SK-N-SH treated with all-trans-retinoic acid at 6 μM for 48 hours (cell line): ENCODE data around the gene KCTD12.
"Not testable (repeated sequence)": the region's sequence is repeated elsewhere in the genome, so short reads cannot be mapped to it uniquely, and the experiment has no call there.

ENCODE experiments used
- ATAC-seq: fragments of 200-7000 bp; cut with Tn5 transposase; 3 replicates; pipeline ENCODE4 v1.9.1; 2020; ENCODE audit warnings: mild to moderate bottlenecking, moderate library complexity
- ARNTL ChIP-seq: fragments of 450-650 bp; formaldehyde crosslinking; IDR thresholded peaks from 2 replicates; pipeline ENCODE4 v1.5.0; 2020; ENCODE audit warnings: low read depth, mild to moderate bottlenecking, moderate library complexity, borderline replicate concordance
- BACH2 ChIP-seq: fragments of 250-450 bp; sonication (Bioruptor Pico); IDR thresholded peaks from 2 replicates; pipeline ENCODE4 v1.9.0; 2021; ENCODE audit warnings: mild to moderate bottlenecking, borderline replicate concordance
- CSDC2 ChIP-seq: fragments of 250-450 bp; sonication (Bioruptor Pico); IDR thresholded peaks from 2 replicates; pipeline ENCODE4 v1.5.0; 2020; ENCODE audit warnings: mild to moderate bottlenecking, moderate library complexity
- ESRRG ChIP-seq: fragments of 250-450 bp; sonication (Bioruptor Pico); IDR thresholded peaks from 2 replicates; pipeline ENCODE4 v1.6.1; 2021; ENCODE audit warnings: mild to moderate bottlenecking
- GLIS3 ChIP-seq: fragments of 250-450 bp; sonication (Bioruptor Pico); IDR thresholded peaks from 2 replicates; pipeline ENCODE4 v1.5.0; 2020; ENCODE audit warnings: mild to moderate bottlenecking, moderate library complexity
- ISL1 ChIP-seq: fragments of 250-450 bp; sonication (Bioruptor Pico); IDR thresholded peaks from 2 replicates; pipeline ENCODE4 v2.1.2; 2022; ENCODE audit warnings: mild to moderate bottlenecking, moderate library complexity
- OSR1 ChIP-seq: fragments of 250-450 bp; sonication (Bioruptor Pico); IDR thresholded peaks from 2 replicates; pipeline ENCODE4 v1.8.0; 2022; ENCODE audit warnings: moderate library complexity, mild to moderate bottlenecking, inconsistent platforms
- POU6F1 ChIP-seq: fragments of 250-450 bp; sonication (Bioruptor Pico); IDR thresholded peaks from 2 replicates; pipeline ENCODE4 v1.8.0; 2021; ENCODE audit warnings: low read depth, mild to moderate bottlenecking, moderate library complexity, borderline replicate concordance
- PPARA ChIP-seq: fragments of 250-450 bp; sonication (Bioruptor Pico); IDR thresholded peaks from 2 replicates; pipeline ENCODE4 v1.5.0; 2020; ENCODE audit warnings: mild to moderate bottlenecking, borderline replicate concordance
- RARB ChIP-seq: fragments of 250-450 bp; sonication (Bioruptor Pico); IDR thresholded peaks from 2 replicates; pipeline ENCODE4 v1.8.0; 2021; ENCODE audit warnings: mild to moderate bottlenecking, moderate library complexity
- SNAI2 ChIP-seq: fragments of 250-450 bp; sonication (Bioruptor Pico); IDR thresholded peaks from 2 replicates; pipeline ENCODE4 v1.5.0; 2020; ENCODE audit warnings: mild to moderate bottlenecking, moderate library complexity
- TCF4 ChIP-seq: fragments of 250-450 bp; sonication (Bioruptor Pico); IDR thresholded peaks from 2 replicates; pipeline ENCODE4 v1.8.0; 2021; ENCODE audit warnings: mild to moderate bottlenecking, moderate library complexity, borderline replicate concordance
- TOX ChIP-seq: fragments of 250-450 bp; sonication (Bioruptor Pico); IDR thresholded peaks from 2 replicates; pipeline ENCODE4 v1.8.0; 2021; ENCODE audit warnings: mild to moderate bottlenecking, moderate library complexity, borderline replicate concordance
- ZC3H10 ChIP-seq: fragments of 250-450 bp; sonication (Bioruptor Pico); IDR thresholded peaks from 2 replicates; pipeline ENCODE4 v1.5.1; 2021; ENCODE audit warnings: mild to moderate bottlenecking, moderate library complexity
- ZFP3 ChIP-seq: fragments of 250-450 bp; sonication (Bioruptor Pico); IDR thresholded peaks from 2 replicates; pipeline ENCODE4 v1.5.0; 2020; ENCODE audit warnings: mild to moderate bottlenecking, moderate library complexity
- ZFP30 ChIP-seq: fragments of 450-650 bp; formaldehyde crosslinking; IDR thresholded peaks from 2 replicates; pipeline ENCODE4 v1.5.0; 2022; ENCODE audit warnings: mild to moderate bottlenecking, moderate library complexity
- ZNF565 ChIP-seq: fragments of 450-650 bp; formaldehyde crosslinking; conservative IDR thresholded peaks from 2 replicates; pipeline ENCODE4 v1.5.0; 2020; ENCODE audit warnings: low read depth, mild to moderate bottlenecking, moderate library complexity
- ZNF8 ChIP-seq: fragments of 450-650 bp; formaldehyde crosslinking; IDR thresholded peaks from 2 replicates; pipeline ENCODE4 v1.5.0; 2020; ENCODE audit warnings: mild to moderate bottlenecking, moderate library complexity
- TF ChIP-seq, protein P1 (sequence below): fragments of 250-450 bp; sonication (Bioruptor Pico); IDR thresholded peaks from 2 replicates; pipeline ENCODE4 v1.5.0; 2020; ENCODE audit warnings: mild to moderate bottlenecking, moderate library complexity
- TF ChIP-seq, protein P2 (sequence below): fragments of 250-450 bp; sonication (Bioruptor Pico); IDR thresholded peaks from 2 replicates; pipeline ENCODE4 v1.8.0; 2020; ENCODE audit warnings: mild to moderate bottlenecking, moderate library complexity, borderline replicate concordance
- TF ChIP-seq, protein P3 (sequence below): fragments of 250-450 bp; sonication (Bioruptor Pico); IDR thresholded peaks from 2 replicates; pipeline ENCODE4 v1.5.1; 2021; ENCODE audit warnings: mild to moderate bottlenecking, moderate library complexity

Gene KCTD12

DNA sequence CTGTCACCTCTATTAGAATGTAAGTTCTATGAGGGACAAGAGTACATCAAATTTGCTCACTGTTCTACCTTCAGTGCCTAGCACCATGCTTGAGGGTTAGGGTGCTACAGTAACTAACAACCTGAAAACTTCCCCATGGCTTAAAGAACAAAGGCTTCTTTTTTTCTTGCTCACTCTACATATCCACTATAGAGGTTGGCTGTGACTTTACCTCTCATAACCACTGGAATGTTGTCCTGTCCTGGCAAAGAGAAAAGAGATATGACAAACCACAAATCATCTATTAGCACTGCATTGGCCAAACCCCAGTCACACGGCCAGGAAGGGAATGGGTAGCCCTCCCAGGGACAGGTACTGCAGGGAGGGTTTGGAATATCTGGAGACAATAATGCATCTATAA lies 38.9 kb upstream of the KCTD12 start:
- TF ChIP-seq, protein P1, sequence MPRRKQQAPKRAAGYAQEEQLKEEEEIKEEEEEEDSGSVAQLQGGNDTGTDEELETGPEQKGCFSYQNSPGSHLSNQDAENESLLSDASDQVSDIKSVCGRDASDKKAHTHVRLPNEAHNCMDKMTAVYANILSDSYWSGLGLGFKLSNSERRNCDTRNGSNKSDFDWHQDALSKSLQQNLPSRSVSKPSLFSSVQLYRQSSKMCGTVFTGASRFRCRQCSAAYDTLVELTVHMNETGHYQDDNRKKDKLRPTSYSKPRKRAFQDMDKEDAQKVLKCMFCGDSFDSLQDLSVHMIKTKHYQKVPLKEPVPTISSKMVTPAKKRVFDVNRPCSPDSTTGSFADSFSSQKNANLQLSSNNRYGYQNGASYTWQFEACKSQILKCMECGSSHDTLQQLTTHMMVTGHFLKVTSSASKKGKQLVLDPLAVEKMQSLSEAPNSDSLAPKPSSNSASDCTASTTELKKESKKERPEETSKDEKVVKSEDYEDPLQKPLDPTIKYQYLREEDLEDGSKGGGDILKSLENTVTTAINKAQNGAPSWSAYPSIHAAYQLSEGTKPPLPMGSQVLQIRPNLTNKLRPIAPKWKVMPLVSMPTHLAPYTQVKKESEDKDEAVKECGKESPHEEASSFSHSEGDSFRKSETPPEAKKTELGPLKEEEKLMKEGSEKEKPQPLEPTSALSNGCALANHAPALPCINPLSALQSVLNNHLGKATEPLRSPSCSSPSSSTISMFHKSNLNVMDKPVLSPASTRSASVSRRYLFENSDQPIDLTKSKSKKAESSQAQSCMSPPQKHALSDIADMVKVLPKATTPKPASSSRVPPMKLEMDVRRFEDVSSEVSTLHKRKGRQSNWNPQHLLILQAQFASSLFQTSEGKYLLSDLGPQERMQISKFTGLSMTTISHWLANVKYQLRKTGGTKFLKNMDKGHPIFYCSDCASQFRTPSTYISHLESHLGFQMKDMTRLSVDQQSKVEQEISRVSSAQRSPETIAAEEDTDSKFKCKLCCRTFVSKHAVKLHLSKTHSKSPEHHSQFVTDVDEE (CRISPR knock-in tag): no peak
- TF ChIP-seq ZNF565 (CRISPR knock-in tag) (no peak), TCF4 (CRISPR knock-in tag) (no peak), ZNF8 (no peak), OSR1 (CRISPR knock-in tag) (no peak), RARB (CRISPR knock-in tag) (no peak), SNAI2 (CRISPR knock-in tag) (no peak), POU6F1 (CRISPR knock-in tag) (no peak), PPARA (no peak), ARNTL (CRISPR knock-in tag) (no peak), TOX (no peak), ISL1 (CRISPR knock-in tag) (no peak), BACH2 (no peak), ESRRG (CRISPR knock-in tag) (no peak), GLIS3 (CRISPR knock-in tag) (no peak), CSDC2 (CRISPR knock-in tag) (no peak), ZC3H10 (no peak)
- TF ChIP-seq, protein P2, sequence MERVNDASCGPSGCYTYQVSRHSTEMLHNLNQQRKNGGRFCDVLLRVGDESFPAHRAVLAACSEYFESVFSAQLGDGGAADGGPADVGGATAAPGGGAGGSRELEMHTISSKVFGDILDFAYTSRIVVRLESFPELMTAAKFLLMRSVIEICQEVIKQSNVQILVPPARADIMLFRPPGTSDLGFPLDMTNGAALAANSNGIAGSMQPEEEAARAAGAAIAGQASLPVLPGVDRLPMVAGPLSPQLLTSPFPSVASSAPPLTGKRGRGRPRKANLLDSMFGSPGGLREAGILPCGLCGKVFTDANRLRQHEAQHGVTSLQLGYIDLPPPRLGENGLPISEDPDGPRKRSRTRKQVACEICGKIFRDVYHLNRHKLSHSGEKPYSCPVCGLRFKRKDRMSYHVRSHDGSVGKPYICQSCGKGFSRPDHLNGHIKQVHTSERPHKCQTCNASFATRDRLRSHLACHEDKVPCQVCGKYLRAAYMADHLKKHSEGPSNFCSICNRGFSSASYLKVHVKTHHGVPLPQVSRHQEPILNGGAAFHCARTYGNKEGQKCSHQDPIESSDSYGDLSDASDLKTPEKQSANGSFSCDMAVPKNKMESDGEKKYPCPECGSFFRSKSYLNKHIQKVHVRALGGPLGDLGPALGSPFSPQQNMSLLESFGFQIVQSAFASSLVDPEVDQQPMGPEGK: no peak
- TF ChIP-seq, protein P3, sequence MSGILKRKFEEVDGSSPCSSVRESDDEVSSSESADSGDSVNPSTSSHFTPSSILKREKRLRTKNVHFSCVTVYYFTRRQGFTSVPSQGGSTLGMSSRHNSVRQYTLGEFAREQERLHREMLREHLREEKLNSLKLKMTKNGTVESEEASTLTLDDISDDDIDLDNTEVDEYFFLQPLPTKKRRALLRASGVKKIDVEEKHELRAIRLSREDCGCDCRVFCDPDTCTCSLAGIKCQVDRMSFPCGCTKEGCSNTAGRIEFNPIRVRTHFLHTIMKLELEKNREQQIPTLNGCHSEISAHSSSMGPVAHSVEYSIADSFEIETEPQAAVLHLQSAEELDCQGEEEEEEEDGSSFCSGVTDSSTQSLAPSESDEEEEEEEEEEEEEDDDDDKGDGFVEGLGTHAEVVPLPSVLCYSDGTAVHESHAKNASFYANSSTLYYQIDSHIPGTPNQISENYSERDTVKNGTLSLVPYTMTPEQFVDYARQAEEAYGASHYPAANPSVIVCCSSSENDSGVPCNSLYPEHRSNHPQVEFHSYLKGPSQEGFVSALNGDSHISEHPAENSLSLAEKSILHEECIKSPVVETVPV (CRISPR knock-in tag): no peak
- no peak for ATAC-seq

- TF ChIP-seq SNAI2 (CRISPR knock-in tag): no peak
- no peak for TF ChIP-seq ZC3H10
- no peak for TF ChIP-seq ZNF565 (CRISPR knock-in tag)
- no peak for TF ChIP-seq CSDC2 (CRISPR knock-in tag)
- TF ChIP-seq TOX: no peak
- TF ChIP-seq RARB (CRISPR knock-in tag): no peak
- TF ChIP-seq, protein P3 (CRISPR knock-in tag): no peak
- no peak for TF ChIP-seq ZFP30
- no peak for TF ChIP-seq ISL1 (CRISPR knock-in tag)
- TF ChIP-seq POU6F1 (CRISPR knock-in tag): no peak
- TF ChIP-seq BACH2: no peak
- no peak for TF ChIP-seq ZFP3 (CRISPR knock-in tag)
- TF ChIP-seq ESRRG (CRISPR knock-in tag): no peak
- TF ChIP-seq, all 23 proteins: peak for 0
- ATAC-seq: no peak
Measured at GRCh38 chr13:76921516-76921915, 35.3 kb upstream of the KCTD12 start.

GRCh38 chr13:76917755-76918481 lies 31.7 kb upstream of the KCTD12 start:
- ATAC-seq: not testable (repeated sequence)
